H54 (cell line): ENCODE data around the gene CEP170B.

ENCODE experiments used
- DNase-seq: peaks from one replicate; pipeline ENCODE4 v3.0.0; 2011; ENCODE audit warnings: low spot score, mixed read lengths; ENCODE audit not compliant: insufficient read length
- FAIRE-seq: peaks from 3 replicates; lab custom pipeline; 2011; peaks lifted over from hg19 to GRCh38; lab: Jason Lieb, UNC
- POLR2A ChIP-seq: IDR thresholded peaks from 2 replicates; pipeline ENCODE4 v1.6.1; 2011; ENCODE audit warnings: low read depth, mild to moderate bottlenecking, low read length

Gene CEP170B

DNA sequence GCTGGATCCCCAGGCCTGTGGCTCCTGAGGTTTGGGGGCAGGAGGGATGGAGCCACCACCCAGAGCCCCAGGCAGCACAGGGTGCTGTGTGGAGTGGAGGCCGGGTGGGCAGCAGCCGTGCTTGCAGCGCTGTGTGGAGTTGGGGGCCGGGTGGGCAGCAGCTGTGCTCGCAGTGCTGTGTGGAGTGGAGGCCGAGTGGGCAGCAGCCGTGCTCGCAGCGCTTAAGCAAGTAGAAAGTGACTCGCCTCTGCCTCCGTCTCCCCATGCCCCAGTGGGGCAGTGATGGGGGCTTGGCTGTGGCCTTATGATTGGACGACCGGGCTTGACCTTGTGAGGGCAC lies 10.3 kb downstream of the CEP170B start:
- no peak for TF ChIP-seq POLR2A
- DNase-seq (no peak), FAIRE-seq (no peak)

DNA sequence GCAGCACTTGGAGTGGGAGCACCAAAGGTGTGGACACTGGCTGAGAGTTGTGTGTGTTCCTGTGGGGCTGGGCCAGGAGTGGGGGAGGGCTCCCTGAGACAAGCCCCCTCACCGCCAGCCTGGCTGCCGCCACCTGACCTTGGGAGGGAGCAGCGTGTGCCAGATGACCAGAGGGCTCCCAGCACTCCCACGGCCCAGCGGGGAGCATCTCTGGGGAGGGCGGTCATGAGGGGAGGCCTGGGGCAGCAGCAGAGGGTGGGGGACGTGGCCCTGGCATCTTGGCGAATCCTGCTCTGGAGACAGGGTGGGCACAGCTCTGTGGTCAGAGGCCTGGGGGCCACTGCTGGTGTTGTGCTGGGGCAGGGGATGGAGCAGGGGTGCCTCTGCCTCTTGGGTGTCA lies 10.7 kb downstream of the CEP170B start:
- DNase-seq, result no peak
- FAIRE-seq, result no peak
- TF ChIP-seq POLR2A, result no peak

DNA sequence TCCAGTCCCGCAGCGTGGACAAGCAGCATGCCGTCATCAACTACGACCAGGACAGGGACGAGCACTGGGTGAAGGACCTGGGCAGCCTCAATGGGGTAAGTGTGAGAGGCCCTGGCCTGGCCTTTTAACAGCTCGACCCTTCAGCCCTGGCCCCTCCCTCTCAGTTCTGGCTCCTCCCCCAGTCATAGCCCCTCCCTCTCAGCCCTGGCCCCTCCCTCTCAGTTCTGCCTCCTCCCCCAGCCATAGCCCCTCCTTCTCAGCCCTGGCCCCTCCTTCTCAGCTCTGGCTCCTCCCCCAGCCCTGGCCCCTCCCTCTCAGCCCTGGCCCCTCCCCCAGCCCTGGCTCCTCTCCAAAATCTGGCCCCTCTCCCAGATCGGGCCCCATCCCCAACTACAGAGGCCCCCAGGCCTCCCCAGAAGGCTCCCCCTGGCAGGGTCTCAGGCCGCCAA lies 11.2 kb downstream of the CEP170B start:
- TF ChIP-seq POLR2A, result no peak
- FAIRE-seq, result peak; percentile 73
- DNase-seq, result no peak

DNA sequence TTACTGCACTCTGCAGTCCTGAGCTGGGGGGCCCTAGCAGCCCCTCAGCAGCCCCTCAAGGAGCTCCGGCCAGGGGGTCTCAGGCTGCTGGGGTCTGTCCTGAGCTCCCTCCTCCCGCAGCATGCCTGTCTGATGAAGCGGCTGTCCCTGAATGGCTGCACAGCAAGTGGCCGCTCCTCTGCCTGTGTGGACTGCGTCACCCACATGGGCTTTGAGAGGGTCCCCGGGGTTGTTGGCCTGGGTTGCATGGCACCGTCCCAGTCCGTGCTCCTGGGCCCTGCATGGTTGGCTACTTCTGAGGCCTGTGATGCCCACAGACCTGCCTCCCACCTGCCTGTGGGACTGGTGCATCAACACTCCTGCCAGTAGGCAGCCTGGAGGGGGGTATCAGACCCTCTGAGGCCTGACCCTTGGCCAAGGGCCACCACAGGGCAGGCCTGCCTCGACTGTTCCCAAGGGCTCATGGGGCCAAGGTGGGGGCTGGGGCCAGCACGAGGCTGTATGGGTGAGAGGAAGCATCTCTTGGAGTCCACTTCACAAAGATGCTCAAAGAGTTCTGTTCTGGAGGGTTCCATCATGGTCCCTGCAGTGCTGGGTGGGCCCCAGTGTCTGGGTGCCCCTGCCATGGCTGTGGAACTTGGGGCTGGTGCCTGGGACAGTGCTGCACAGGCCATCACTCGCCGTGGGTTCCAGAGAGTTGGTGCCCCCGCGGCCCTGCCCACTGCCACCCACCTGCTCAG lies 12.2 kb downstream of the CEP170B start:
- no peak for TF ChIP-seq POLR2A
- FAIRE-seq (no peak), DNase-seq (no peak)

DNA sequence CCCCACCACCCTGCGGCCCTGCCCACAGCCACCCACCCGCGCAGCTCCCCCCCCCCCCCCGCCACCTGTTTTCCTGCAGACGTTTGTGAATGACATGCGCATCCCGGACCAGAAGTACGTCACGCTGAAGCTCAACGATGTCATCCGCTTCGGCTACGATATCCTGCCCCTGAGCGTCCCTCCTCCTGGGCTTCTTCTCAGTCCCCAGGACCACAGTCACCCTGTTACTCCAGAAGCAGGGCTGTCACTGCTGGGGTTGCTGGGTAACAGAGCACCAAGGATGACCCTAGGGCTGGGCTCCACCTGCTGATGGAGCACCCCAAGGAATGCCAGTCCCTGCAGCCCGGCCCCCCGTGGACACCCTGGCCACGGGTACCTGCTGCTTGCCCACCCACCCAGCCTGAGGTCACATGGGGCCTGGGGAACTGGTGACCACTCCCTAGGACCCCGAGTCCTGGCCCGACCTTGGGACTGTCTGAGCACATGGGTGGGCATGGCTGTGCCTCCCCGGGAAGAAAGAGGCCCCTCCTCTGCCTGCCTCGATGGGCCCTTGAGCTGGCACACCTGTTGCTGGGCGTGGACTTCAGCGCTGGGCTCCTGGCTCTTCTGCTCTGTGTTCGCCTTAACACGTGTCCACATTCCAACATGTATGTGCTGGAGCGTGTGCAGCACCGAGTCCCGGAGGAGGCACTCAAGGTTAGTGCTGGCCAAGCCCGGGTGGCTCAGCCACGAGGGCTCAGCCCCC lies 12.9 kb downstream of the CEP170B start:
- no peak for TF ChIP-seq POLR2A
- FAIRE-seq (no peak), DNase-seq (no peak)

DNA sequence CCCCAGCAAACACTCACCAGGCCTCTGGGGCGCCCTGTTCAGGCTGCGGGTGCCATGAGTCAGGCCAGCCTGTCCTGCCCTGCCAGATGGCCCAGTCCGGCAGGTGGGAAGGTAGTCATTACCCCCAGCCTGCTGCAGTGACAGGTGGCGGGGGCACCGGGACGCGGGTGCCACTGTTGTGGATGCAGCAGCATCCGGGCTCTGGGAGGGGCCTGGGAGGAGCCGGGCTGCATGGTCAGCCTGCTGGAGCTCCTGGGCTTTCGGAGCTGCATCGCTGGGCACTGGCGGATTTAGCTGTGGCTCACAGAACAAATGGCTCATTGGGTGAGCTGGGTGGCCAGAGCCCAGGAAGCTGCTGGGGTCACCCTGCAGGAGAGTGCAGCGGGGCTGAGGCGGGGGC lies 13.5 kb downstream of the CEP170B start:
- TF ChIP-seq POLR2A, result no peak
- DNase-seq (no peak), FAIRE-seq (no peak)

DNA sequence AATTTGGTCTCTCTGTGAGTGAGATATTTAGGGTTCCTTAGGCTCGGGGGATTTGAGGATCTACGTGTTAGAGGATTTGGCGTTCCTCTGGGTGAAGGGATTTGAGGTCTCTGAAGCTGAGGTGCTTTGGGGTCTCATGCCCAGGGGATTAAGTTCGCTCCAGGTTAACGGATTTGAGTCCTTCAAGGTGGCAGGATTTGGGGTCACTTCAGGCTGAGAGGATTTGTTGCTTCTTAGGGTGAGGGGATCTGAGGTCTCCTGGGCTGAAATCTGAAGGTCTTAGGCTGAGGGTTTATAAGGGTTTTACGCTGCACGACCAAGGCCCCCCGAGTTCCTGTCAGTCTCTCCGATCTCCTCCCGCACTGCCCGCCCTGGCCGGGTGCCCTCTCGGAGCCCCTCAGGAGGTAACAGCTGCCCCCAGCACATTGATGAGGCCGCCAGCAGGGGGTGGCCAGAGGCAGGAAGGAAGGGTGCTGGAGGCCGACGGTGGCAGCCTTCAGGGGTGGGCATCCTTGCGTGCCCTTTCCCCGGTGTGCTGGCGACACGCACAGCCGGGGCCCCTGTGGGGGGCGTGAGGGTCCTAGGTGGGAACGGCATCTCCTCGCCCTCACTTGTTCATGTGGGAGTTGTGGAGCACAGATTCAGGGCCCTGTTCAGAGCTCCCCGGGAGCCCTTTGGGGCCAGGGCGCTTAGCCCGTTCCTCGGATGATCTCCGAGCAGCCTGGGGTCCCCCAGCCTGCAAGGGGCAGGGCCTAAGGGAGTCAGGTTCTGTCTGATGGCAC lies 14.3 kb downstream of the CEP170B start:
- no peak for TF ChIP-seq POLR2A
- DNase-seq (no peak), FAIRE-seq (no peak)

DNA sequence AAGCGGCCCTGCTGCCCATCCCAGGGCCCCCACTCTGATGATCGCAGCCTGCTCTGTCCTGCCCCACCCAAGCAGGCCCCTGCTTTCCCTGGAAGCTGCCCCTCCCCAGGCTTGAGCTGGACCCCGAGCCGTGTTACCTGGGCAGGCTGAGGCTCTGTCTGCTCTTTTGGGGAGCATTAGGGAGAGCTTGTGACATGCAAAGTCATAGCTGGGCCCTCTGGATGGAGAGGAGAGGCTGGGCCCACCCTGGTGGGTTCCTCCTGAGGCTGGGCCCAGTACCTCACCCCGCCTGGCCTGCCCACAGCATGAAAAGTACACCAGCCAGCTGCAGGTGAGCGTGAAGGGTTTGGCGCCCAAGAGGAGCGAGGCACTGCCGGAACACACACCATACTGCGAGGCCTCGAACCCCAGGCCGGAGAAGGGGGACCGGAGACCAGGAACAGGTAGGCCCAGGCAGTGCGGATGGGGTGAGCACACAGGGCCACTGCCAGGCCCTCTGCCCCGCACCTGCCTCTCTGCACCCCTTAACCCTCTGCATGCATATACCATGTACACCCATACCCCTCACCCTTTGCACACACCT lies 15.0 kb downstream of the CEP170B start:
- no peak for TF ChIP-seq POLR2A
- DNase-seq (no peak), FAIRE-seq (no peak)

DNA sequence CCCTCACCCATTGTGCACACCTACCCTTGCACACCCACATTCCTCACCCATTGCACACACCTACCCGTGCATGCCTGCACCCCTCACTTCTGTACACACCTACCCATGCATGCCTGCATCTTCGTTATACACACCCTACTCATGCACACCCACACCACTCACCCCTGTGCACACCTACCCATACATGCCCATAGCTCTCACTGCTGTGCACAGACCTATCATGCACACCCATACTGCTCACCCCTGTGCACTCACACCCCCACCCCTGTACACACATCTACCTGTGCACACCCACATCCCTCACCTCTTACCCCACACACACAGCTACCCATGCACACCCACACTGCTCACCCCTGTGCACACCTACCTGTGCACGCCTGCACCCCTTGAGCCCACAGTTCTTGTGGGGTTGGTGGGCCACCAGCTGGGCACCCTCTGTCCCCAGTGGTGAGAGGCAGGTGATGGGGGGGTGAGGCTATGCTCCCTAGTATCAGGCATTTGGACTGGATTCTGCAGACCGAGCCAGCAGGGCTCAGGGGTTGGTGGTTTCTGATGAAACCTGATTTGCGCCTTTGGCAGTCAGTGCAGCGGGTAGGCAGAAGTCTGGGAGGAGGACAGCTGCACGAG lies 15.6 kb downstream of the CEP170B start:
- no peak for DNase-seq
- no peak for TF ChIP-seq POLR2A
- no peak for FAIRE-seq

DNA sequence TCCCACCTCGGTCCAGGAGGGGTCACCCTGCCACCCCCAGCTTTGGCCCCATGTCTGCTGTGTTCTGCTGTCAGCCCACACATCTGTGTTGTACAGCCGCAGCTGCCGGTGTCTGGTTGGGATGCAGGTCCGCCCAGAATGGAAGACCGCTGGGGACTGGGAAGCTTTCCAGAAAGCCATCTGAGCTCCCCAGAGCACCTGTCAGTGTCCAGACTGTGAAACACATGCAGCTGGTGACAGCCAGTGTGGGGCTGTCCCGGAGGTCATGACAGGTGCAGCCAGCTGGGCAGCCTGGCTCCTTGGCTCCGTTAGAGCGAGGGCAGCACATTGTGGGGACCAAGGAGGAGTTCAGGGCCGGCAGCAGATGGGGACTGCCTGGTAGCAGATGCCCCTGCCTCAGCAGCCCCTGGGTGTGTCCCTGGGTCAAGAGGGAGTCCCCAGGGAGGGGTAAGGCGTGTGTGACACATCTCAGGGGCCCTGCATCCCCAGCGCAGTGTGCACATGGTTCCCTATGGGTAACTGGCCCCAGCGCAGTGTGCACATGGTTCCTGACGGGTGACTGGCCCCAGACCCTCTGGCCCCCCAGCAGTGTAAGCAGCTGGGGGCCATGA lies 16.4 kb downstream of the CEP170B start:
- no peak for DNase-seq
- TF ChIP-seq POLR2A, result no peak
- FAIRE-seq, result no peak

DNA sequence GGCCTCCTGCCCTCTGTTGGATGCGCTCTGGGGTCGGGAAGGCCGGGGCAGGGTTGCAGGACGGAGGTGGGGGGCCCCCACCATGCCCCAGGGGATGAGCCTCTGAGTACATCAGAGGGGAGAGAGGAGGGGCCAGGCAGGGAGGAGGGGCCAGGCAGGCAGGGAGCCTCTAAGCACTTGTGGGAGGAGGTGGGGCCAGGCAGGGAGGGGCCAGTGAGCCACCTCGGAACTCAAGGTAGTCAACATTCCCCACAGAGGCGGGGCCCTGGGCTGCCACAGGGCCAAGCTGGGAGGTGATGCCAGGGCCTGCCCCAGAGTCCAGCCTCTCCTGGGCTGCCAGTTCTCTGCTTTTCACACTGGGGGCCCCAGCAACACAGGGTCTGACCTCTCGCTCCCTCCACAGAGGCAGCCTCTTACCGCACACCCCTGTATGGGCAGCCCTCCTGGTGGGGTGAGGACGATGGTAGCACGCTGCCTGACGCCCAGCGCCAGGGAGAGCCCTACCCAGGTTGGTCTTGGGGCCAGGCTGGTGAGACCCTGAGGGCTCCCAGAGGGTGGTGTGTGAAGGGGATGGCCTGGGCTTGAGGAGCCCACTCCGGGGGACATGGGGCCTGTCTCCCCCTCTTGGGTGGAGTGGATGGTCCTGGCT lies 17.4 kb downstream of the CEP170B start:
- peak; percentile 92 for DNase-seq
- peak; percentile 52 for FAIRE-seq
- TF ChIP-seq POLR2A, result no peak

DNA sequence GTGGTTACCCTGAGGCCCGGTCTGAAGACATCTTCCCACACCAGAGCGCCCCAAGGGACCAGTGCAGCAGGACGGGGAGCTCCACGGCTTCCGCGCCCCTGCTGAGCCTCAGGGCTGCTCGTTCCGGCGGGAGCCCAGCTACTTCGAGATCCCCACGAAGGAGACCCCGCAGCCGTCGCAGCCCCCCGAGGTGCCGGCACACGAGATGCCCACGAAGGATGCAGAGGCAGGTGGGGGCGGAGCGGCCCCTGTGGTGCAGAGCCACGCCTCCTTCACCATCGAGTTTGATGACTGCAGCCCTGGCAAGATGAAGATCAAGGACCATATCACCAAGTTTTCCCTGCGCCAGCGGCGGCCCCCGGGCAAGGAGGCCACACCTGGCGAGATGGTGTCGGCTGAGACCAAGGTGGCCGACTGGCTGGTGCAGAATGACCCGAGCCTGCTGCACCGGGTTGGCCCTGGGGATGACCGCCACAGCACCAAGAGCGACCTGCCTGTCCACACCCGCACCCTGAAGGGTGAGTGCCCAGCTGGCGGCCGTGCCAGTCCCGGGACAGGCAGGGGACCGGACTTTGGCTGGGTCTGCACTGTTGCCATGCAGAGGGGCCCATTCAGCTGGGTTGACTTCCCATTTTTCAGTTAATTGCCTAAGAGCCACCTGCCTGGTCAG lies 18.1 kb downstream of the CEP170B start:
- TF ChIP-seq POLR2A, result no peak
- FAIRE-seq, result no peak

More for the DNA sequence above, 18.1 kb downstream of the CEP170B start:
- no peak for DNase-seq
